A549 (cell line): ENCODE measurements around the gene ACAD10.

ENCODE experiments used
- BHLHE40 ChIP-seq: IDR thresholded peaks from 2 replicates; pipeline ENCODE4 v1.6.1; 2012; ENCODE audit warnings: low read depth, low read length, inconsistent platforms
- CHD2 ChIP-seq: fragments of 150-350 bp; IDR thresholded peaks from 2 replicates; pipeline ENCODE4 v1.6.1; 2014; ENCODE audit warnings: low read length; ENCODE audit not compliant: partially characterized antibody
- EP300 ChIP-seq, 2 experiments: fragments of >200 bp; sonication (Bioruptor Twin); formaldehyde crosslinking; IDR thresholded peaks; 2 replicates in 1 of 2; 3 replicates in 1 of 2; pipeline ENCODE4 v1.6.1; 2016 to 2017
- FOSL2 ChIP-seq, 2 experiments: fragments of 450-650 bp in 1 of 2; fragments of >200 bp in 1 of 2; sonication (Bioruptor Twin) in 1 of 2; formaldehyde crosslinking; IDR thresholded peaks; 2 replicates each; pipeline versions ENCODE4 v1.5.0 to v1.6.1; 2016 to 2020; ENCODE audit warnings: mild to moderate bottlenecking in 1 of 2, moderate library complexity in 1 of 2
- PHF8 ChIP-seq: fragments of 200-600 bp; sonication (generic); IDR thresholded peaks from 2 replicates; pipeline ENCODE4 v1.6.1; 2016; ENCODE audit warnings: low read depth, mild to moderate bottlenecking, antibody characterized with exemption, moderate library complexity, borderline replicate concordance
- POLR2A ChIP-seq: IDR thresholded peaks from 2 replicates; pipeline ENCODE4 v1.6.1; 2012; ENCODE audit warnings: mild to moderate bottlenecking, low read length
- ZFP36 ChIP-seq: fragments of 450-650 bp; IDR thresholded peaks from 2 replicates; pipeline ENCODE4 v1.6.1; 2014; ENCODE audit warnings: borderline replicate concordance; ENCODE audit not compliant: partially characterized antibody
- ZSCAN20 ChIP-seq: fragments of 250-450 bp; sonication (Bioruptor Pico); IDR thresholded peaks from 2 replicates; pipeline ENCODE4 v1.8.0; 2022; ENCODE audit warnings: mild to moderate bottlenecking, moderate library complexity
- TF ChIP-seq, protein P1 (sequence below): fragments of >200 bp; sonication (Bioruptor Twin); formaldehyde crosslinking; IDR thresholded peaks from 3 replicates; pipeline ENCODE4 v1.5.1; 2016
- TF ChIP-seq, protein P2 (sequence below): fragments of 200-600 bp; sonication (generic); IDR thresholded peaks from 2 replicates; pipeline ENCODE4 v1.6.1; 2016; ENCODE audit warnings: antibody characterized with exemption, mild to moderate bottlenecking, moderate library complexity

DNA sequence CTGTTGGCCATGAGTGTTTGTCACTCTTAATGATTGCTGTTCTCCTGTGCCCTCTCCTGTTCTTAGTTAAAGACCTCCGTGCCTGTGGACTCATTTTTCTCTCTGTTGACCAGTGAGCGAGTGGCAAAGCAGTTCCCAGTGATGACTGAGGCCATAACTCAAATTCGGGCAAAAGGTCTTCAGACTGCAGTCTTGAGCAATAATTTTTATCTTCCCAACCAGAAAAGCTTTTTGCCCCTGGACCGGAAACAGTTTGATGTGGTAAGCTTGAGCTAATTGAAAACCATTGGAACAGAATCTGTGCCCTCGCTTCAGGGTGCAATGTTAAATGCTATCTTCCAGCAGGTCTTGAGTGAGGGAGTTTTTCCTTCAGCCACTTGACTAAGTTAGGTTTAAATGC is 19.8 kb downstream of the ACAD10 start:
- TF ChIP-seq EP300 (IDR thresholded peaks at IDR 0.05) (no peak), ZSCAN20 (CRISPR knock-in tag) (no peak), CHD2 (no peak), FOSL2 (IDR thresholded peaks at IDR 0.05) (no peak), FOSL2 (CRISPR knock-in tag; IDR thresholded peaks at IDR 0.05) (no peak), BHLHE40 (no peak), ZFP36 (no peak), POLR2A (no peak), PHF8 (no peak)
- TF ChIP-seq, protein P1, sequence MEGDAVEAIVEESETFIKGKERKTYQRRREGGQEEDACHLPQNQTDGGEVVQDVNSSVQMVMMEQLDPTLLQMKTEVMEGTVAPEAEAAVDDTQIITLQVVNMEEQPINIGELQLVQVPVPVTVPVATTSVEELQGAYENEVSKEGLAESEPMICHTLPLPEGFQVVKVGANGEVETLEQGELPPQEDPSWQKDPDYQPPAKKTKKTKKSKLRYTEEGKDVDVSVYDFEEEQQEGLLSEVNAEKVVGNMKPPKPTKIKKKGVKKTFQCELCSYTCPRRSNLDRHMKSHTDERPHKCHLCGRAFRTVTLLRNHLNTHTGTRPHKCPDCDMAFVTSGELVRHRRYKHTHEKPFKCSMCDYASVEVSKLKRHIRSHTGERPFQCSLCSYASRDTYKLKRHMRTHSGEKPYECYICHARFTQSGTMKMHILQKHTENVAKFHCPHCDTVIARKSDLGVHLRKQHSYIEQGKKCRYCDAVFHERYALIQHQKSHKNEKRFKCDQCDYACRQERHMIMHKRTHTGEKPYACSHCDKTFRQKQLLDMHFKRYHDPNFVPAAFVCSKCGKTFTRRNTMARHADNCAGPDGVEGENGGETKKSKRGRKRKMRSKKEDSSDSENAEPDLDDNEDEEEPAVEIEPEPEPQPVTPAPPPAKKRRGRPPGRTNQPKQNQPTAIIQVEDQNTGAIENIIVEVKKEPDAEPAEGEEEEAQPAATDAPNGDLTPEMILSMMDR, result no peak
- TF ChIP-seq, protein P2, sequence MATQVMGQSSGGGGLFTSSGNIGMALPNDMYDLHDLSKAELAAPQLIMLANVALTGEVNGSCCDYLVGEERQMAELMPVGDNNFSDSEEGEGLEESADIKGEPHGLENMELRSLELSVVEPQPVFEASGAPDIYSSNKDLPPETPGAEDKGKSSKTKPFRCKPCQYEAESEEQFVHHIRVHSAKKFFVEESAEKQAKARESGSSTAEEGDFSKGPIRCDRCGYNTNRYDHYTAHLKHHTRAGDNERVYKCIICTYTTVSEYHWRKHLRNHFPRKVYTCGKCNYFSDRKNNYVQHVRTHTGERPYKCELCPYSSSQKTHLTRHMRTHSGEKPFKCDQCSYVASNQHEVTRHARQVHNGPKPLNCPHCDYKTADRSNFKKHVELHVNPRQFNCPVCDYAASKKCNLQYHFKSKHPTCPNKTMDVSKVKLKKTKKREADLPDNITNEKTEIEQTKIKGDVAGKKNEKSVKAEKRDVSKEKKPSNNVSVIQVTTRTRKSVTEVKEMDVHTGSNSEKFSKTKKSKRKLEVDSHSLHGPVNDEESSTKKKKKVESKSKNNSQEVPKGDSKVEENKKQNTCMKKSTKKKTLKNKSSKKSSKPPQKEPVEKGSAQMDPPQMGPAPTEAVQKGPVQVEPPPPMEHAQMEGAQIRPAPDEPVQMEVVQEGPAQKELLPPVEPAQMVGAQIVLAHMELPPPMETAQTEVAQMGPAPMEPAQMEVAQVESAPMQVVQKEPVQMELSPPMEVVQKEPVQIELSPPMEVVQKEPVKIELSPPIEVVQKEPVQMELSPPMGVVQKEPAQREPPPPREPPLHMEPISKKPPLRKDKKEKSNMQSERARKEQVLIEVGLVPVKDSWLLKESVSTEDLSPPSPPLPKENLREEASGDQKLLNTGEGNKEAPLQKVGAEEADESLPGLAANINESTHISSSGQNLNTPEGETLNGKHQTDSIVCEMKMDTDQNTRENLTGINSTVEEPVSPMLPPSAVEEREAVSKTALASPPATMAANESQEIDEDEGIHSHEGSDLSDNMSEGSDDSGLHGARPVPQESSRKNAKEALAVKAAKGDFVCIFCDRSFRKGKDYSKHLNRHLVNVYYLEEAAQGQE, result no peak
